Erythroblast (primary cell): ENCODE measurements around the gene SOX6.

Experiments used
- GATA1 ChIP-seq: IDR thresholded peaks from 2 replicates; pipeline ENCODE4 v1.6.1; 2011; ENCODE audit warnings: low read depth, mild to moderate bottlenecking, control low read depth, low read length, moderate library complexity
- POLR2A ChIP-seq: IDR thresholded peaks from 2 replicates; pipeline ENCODE4 v1.6.1; 2011; ENCODE audit warnings: mild to moderate bottlenecking, low read length

GRCh38 chr11:16367252-16367651, 10.9 kb upstream of the SOX6 start:
- no peak for TF ChIP-seq POLR2A
- no peak for TF ChIP-seq GATA1
